Activated T-helper 17 cell treated with anti-CD3 and anti-CD28 coated beads, Interleukin-2, amount 50 U/mL, for 72 hours (primary cell): ENCODE results near the gene GRID1. TPM values are rescaled to one million over a fixed set of nuclear protein-coding genes. Genes with fewer than 3 reads are reported as not detected.

Experiments
- ATAC-seq: fragments of 150-1000 bp; cut with Tn5 transposase; replicated peaks from 2 replicates; pipeline ENCODE4 v1.10.0; 2021; ENCODE audit warnings: mild to moderate bottlenecking, moderate library complexity
- H3K27ac Mint-ChIP-seq: one replicate; pipeline ENCODE4 v1.8.0; 2022; ENCODE audit warnings: mixed read lengths
- H3K27me3 Mint-ChIP-seq: one replicate; pipeline ENCODE4 v1.8.0; 2022; ENCODE audit warnings: mixed read lengths
- H3K36me3 Mint-ChIP-seq: one replicate; pipeline ENCODE4 v1.8.0; 2022; ENCODE audit warnings: low read depth, mild to moderate bottlenecking, mixed read lengths
- H3K4me1 Mint-ChIP-seq: one replicate; pipeline ENCODE4 v1.8.0; 2022; ENCODE audit warnings: mixed read lengths
- H3K4me3 Mint-ChIP-seq: one replicate; pipeline ENCODE4 v1.8.0; 2022; ENCODE audit warnings: mild to moderate bottlenecking, mixed read lengths
- H3K9me3 Mint-ChIP-seq: one replicate; pipeline ENCODE4 v1.8.0; 2022; ENCODE audit warnings: mixed read lengths
- total RNA-seq, 2 donors: library from RNA; stranded (reverse); gene quantifications; one replicate each; pipeline ENCODE4 v1.2.3, GENCODE V29; 2022

GRID1 gene
- total RNA-seq, 2 donors from 2014 or later = not detected

GRCh38 chr10:85671530-85671929 lies 695.1 kb downstream of the GRID1 start:
- Mint-ChIP-seq H3K27ac (no peak overlapping the region), H3K4me3 (no peak overlapping the region), H3K4me1 (no peaks in the 10 kb centered on the region), H3K36me3 (no peaks in the 10 kb centered on the region), H3K27me3 (peaks cover 2% of the 10 kb centered on the region), H3K9me3 (peaks cover 11% of the 10 kb centered on the region)
- ATAC-seq = peak; percentile 52

DNA sequence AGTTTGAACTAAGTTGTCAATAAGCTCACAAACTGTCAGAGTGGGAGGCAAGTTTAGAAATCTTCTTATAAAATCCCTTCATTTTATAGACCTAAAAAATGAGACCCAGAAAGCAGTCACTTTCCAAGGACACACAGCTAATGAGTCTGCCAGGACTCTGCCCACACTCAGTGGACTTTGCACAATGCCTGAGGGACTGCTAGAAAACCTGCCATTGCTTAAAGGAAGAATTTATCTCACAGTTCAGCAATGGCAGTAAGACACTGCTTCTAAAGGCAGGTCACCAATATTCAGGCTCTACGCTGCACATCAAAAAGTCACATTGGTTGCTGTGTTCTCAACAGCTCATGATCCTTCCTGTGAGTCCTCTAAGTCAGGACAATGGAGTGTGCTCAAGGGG lies 698.1 kb downstream of the GRID1 start:
- H3K4me3 Mint-ChIP-seq = no peak overlapping the region
- no peak for ATAC-seq
- H3K36me3 Mint-ChIP-seq = no peaks in the 10 kb centered on the region
- H3K27ac Mint-ChIP-seq = no peak overlapping the region
- peaks cover 5% of the 10 kb centered on the region for H3K27me3 Mint-ChIP-seq
- H3K9me3 Mint-ChIP-seq = peaks cover 11% of the 10 kb centered on the region
- no peaks in the 10 kb centered on the region for H3K4me1 Mint-ChIP-seq

- Mint-ChIP-seq H3K9me3 (peaks cover 7% of the 10 kb centered on the region), H3K4me3 (no peak overlapping the region), H3K4me1 (no peaks in the 10 kb centered on the region), H3K27me3 (peaks cover 5% of the 10 kb centered on the region), H3K36me3 (no peaks in the 10 kb centered on the region), H3K27ac (no peak overlapping the region)
- ATAC-seq = no peak
Observed at GRCh38 chr10:85667638-85668233, 698.9 kb downstream of the GRID1 start.

DNA sequence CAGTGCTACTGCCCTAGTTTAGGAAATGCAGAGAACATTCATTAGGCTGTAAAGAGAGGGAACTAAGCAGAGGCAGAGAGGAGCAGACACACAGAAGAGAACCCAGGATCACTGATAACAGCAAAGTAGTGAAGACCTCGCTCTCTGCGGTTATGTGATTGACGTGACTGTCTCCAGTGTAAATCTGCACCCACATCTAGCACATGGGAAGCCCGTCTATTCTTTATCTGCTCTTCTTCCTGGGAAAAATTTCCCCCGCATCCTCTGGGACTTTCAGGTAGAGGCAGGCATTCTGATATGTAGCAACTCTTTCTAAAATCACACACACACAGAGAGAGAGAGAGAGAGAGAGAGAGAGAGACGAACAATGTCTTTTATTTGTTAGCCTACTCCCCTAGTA lies 699.6 kb downstream of the GRID1 start:
- Mint-ChIP-seq H3K27ac (no peak overlapping the region), H3K4me1 (no peaks in the 10 kb centered on the region), H3K4me3 (no peak overlapping the region), H3K9me3 (peaks cover 6% of the 10 kb centered on the region), H3K36me3 (no peaks in the 10 kb centered on the region), H3K27me3 (peaks cover 5% of the 10 kb centered on the region)
- ATAC-seq = no peak

DNA sequence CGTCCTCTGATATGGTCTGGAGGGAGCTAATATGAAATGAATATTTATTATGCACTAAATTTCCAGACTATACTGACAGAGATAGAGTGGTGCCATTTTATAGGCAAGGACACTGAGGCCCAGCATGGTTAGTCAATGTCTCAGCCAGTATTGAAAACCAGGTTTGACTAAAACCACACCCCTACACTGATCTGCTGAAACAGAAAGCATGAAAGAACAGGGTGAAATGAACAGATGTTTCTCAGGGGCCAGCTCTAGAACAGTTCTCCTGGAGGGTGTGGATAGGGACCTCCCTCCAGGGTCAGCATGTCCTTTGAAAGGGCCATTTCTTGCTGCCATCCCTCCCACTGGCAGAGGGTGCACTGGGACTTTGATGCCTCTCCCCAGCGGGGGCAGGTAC lies 700.5 kb downstream of the GRID1 start:
- no peak overlapping the region for H3K4me3 Mint-ChIP-seq
- no peaks in the 10 kb centered on the region for H3K4me1 Mint-ChIP-seq
- H3K9me3 Mint-ChIP-seq = peaks cover 5% of the 10 kb centered on the region
- no peaks in the 10 kb centered on the region for H3K36me3 Mint-ChIP-seq
- no peak overlapping the region for H3K27ac Mint-ChIP-seq
- ATAC-seq = peak; percentile 34
- peaks cover 5% of the 10 kb centered on the region for H3K27me3 Mint-ChIP-seq

- Mint-ChIP-seq H3K4me3 (no peak overlapping the region), H3K27me3 (peaks cover 5% of the 10 kb centered on the region), H3K36me3 (no peaks in the 10 kb centered on the region), H3K4me1 (no peaks in the 10 kb centered on the region), H3K9me3 (peaks cover under 1% of the 10 kb centered on the region), H3K27ac (no peak overlapping the region)
- ATAC-seq = no peak
Observed at GRCh38 chr10:85665681-85666080, 700.9 kb downstream of the GRID1 start.

DNA sequence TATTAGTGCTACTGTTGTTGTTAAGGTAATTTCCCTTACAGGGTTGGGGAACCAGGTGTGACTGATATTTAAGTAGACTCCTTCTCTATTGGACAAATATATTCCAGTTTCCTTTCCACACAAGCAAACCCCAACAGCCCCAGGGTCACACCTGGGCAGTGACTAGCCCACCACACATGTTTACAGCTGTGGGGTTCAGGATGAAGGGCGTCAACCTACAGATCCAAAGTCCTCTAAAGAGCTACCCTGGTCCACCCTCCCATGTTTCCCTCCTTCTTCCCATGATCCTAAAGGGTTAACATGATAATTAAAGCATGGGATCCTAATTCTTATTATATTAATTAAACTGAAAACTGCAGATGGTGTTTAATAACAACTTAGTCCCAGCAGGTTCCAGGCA lies 701.5 kb downstream of the GRID1 start:
- no peaks in the 10 kb centered on the region for H3K36me3 Mint-ChIP-seq
- H3K4me1 Mint-ChIP-seq = no peaks in the 10 kb centered on the region
- no peak overlapping the region for H3K4me3 Mint-ChIP-seq
- peaks cover 5% of the 10 kb centered on the region for H3K27me3 Mint-ChIP-seq
- no peak for ATAC-seq
- H3K9me3 Mint-ChIP-seq = no peaks in the 10 kb centered on the region
- no peak overlapping the region for H3K27ac Mint-ChIP-seq

DNA sequence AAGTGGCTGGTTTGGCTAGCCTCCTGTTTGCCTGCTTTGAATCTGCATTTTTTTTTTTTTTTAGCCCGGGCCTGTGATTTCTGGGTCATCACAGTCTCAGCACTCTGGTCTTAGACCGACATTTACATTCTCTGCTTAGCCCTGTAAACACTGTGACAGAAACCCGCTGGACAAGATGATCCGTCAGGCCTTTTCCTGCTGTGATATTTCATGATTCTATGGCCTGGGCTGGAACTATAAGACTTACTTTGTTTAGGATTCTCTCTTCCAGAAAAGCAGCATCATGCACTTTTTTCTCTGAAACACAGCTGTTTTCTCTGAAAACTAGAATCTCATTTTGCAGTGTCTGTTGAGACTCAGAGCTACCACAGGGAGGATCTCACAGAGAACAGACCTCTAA lies 705.5 kb downstream of the GRID1 start:
- Mint-ChIP-seq H3K27ac (no peak overlapping the region), H3K4me1 (no peaks in the 10 kb centered on the region), H3K27me3 (peaks cover 3% of the 10 kb centered on the region), H3K4me3 (no peak overlapping the region), H3K9me3 (no peaks in the 10 kb centered on the region), H3K36me3 (no peaks in the 10 kb centered on the region)
- no peak for ATAC-seq

GRCh38 chr10:85659331-85659730 lies 707.3 kb downstream of the GRID1 start:
- ATAC-seq = no peak
- Mint-ChIP-seq H3K9me3 (no peaks in the 10 kb centered on the region), H3K27ac (no peak overlapping the region), H3K36me3 (no peaks in the 10 kb centered on the region), H3K4me1 (no peaks in the 10 kb centered on the region), H3K4me3 (no peak overlapping the region), H3K27me3 (no peaks in the 10 kb centered on the region)

- no peaks in the 10 kb centered on the region for H3K9me3 Mint-ChIP-seq
- no peaks in the 10 kb centered on the region for H3K27me3 Mint-ChIP-seq
- ATAC-seq = no peak
- no peaks in the 10 kb centered on the region for H3K36me3 Mint-ChIP-seq
- no peak overlapping the region for H3K4me3 Mint-ChIP-seq
- no peak overlapping the region for H3K27ac Mint-ChIP-seq
- H3K4me1 Mint-ChIP-seq = no peaks in the 10 kb centered on the region
Observed at GRCh38 chr10:85658518-85658917, 708.1 kb downstream of the GRID1 start.

DNA sequence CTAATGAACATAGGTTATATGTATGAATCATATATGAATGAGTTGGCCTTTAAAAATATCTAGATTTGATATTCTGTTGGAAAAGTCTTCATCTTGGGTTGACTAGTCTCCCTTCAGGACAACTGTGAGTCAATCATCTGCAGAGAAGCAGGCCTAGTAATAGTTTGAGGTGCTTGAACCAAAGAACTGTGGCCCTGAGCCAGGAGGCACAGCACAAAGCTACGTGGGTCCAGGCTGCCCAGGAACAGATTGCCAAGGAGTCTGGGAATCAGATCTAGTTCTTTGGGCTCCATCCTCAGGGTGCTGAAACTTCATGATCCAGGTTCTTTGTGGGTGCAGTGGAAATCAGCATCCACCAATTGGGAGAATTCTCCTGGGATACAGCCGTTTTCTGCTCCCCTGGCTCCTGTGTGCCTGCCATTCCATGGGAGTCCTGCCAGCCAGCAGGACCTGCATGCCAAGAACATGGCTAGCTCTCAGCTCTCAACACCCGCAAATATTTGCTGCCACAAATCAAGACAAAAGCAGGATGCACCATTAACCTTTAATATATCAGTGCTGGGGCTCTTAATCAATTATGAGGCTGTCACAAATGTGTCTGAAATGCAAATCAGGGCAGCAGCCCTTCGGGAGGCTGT lies 709.0 kb downstream of the GRID1 start:
- no peak overlapping the region for H3K4me3 Mint-ChIP-seq
- H3K27me3 Mint-ChIP-seq = no peaks in the 10 kb centered on the region
- no peaks in the 10 kb centered on the region for H3K9me3 Mint-ChIP-seq
- H3K27ac Mint-ChIP-seq = no peak overlapping the region
- H3K36me3 Mint-ChIP-seq = no peaks in the 10 kb centered on the region
- H3K4me1 Mint-ChIP-seq = no peaks in the 10 kb centered on the region
- no peak for ATAC-seq

- ATAC-seq = no peak
- no peaks in the 10 kb centered on the region for H3K27me3 Mint-ChIP-seq
- H3K9me3 Mint-ChIP-seq = no peaks in the 10 kb centered on the region
- no peaks in the 10 kb centered on the region for H3K4me1 Mint-ChIP-seq
- H3K36me3 Mint-ChIP-seq = no peaks in the 10 kb centered on the region
- no peak overlapping the region for H3K27ac Mint-ChIP-seq
- H3K4me3 Mint-ChIP-seq = no peak overlapping the region
Observed at GRCh38 chr10:85655411-85655810, 711.2 kb downstream of the GRID1 start.

GRCh38 chr10:85651497-85651882 lies 715.1 kb downstream of the GRID1 start:
- Mint-ChIP-seq H3K36me3 (no peaks in the 10 kb centered on the region), H3K27me3 (peaks cover 4% of the 10 kb centered on the region), H3K4me3 (no peak overlapping the region), H3K4me1 (no peaks in the 10 kb centered on the region), H3K9me3 (no peaks in the 10 kb centered on the region), H3K27ac (no peak overlapping the region)
- no peak for ATAC-seq

- peaks cover 4% of the 10 kb centered on the region for H3K27me3 Mint-ChIP-seq
- H3K36me3 Mint-ChIP-seq = no peaks in the 10 kb centered on the region
- no peak overlapping the region for H3K27ac Mint-ChIP-seq
- H3K4me1 Mint-ChIP-seq = no peaks in the 10 kb centered on the region
- no peak overlapping the region for H3K4me3 Mint-ChIP-seq
- no peaks in the 10 kb centered on the region for H3K9me3 Mint-ChIP-seq
- no peak for ATAC-seq
Observed at GRCh38 chr10:85650791-85651496, 715.7 kb downstream of the GRID1 start.

DNA sequence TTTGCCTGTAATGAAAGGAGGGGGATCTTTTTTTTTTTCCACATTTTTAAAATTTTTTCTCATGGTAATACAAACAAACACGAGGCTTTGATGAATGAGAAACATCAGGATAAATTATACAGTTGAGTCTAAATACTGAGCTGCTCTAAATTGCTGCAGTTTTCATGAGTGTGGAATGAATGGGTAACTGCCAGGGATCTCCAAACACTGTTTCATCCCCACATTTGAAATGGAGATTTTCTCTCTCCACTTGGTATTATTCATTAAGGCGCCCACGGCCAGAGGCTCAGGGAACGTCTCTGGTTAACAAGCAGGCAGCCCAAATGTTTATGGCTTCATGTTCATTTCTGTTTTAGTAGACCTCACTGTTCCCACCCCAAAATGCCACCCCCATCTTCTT lies 717.1 kb downstream of the GRID1 start:
- Mint-ChIP-seq H3K36me3 (no peaks in the 10 kb centered on the region), H3K27me3 (peaks cover 4% of the 10 kb centered on the region), H3K27ac (no peak overlapping the region), H3K4me3 (no peak overlapping the region), H3K9me3 (no peaks in the 10 kb centered on the region), H3K4me1 (no peaks in the 10 kb centered on the region)
- no peak for ATAC-seq
